HEK293 (cell line): ENCODE results near the gene SLC38A8.

Experiments used
- CTCF ChIA-PET: fragments of 350-600 bp; formaldehyde crosslinking; extraction: SDS; loops from one replicate; lab custom pipeline; 2021; ENCODE audit warnings: antibody characterized with exemption; lab: Yijun Ruan, JAX
- POLR2A ChIA-PET: fragments of 300-600 bp; formaldehyde crosslinking; extraction: SDS; loops from one replicate; lab custom pipeline; 2020; ENCODE audit warnings: antibody characterized with exemption, inconsistent platforms; lab: Yijun Ruan, JAX
- H3K27ac ChIP-seq: fragments of 200-500 bp; sonication (Bioruptor generic); 2 replicates; pipeline ENCODE4 v1.5.1; 2014; ENCODE audit warnings: low read depth, low read length, control low read depth, inconsistent platforms; ENCODE audit errors: extremely low read depth
- H3K36me3 ChIP-seq, 2 experiments: fragments of 200-500 bp in 1 of 2; sonication (Bioruptor generic) in 1 of 2; 1 replicate in 1 of 2; 2 replicates in 1 of 2; pipeline ENCODE4 v1.5.1; 2014 to 2017; ENCODE audit warnings: inconsistent platforms in 2 of 2, low read length in 2 of 2; ENCODE audit not compliant: control insufficient read depth in 2 of 2, insufficient read depth in 1 of 2
- H3K4me1 ChIP-seq: fragments of 200-500 bp; sonication (Bioruptor generic); 2 replicates; pipeline ENCODE4 v1.5.1; 2014; ENCODE audit warnings: mild to moderate bottlenecking, low read length, inconsistent platforms; ENCODE audit not compliant: control insufficient read depth, insufficient read depth
- H3K4me3 ChIP-seq: 2 replicates; pipeline ENCODE4 v1.5.1; 2011; ENCODE audit warnings: low read depth, mild to moderate bottlenecking, control low read depth, low read length, moderate library complexity
- H3K9me3 ChIP-seq: fragments of 200-500 bp; sonication (Bioruptor generic); 2 replicates; pipeline ENCODE4 v1.5.1; 2014; ENCODE audit warnings: low read depth, low read length, inconsistent platforms; ENCODE audit not compliant: control insufficient read depth, insufficient read depth
- AEBP2 ChIP-seq: fragments of 450-650 bp; formaldehyde crosslinking; IDR thresholded peaks from 2 replicates; pipeline ENCODE4 v1.5.1; 2016; ENCODE audit warnings: missing biosample characterization, missing genetic modification characterization, borderline replicate concordance
- GLIS1 ChIP-seq: fragments of 450-650 bp; formaldehyde crosslinking; IDR thresholded peaks from 2 replicates; pipeline ENCODE4 v1.5.1; 2016; ENCODE audit warnings: missing biosample characterization, missing genetic modification characterization
- KLF9 ChIP-seq: fragments of 450-650 bp; formaldehyde crosslinking; IDR thresholded peaks from 2 replicates; pipeline ENCODE4 v1.5.1; 2016; ENCODE audit warnings: missing biosample characterization, missing genetic modification characterization, low read depth
- MYNN ChIP-seq: fragments of 450-650 bp; formaldehyde crosslinking; IDR thresholded peaks from 2 replicates; pipeline ENCODE4 v1.5.1; 2016; ENCODE audit warnings: missing biosample characterization, missing genetic modification characterization, borderline replicate concordance
- PATZ1 ChIP-seq: fragments of 450-650 bp; formaldehyde crosslinking; IDR thresholded peaks from 2 replicates; pipeline ENCODE4 v1.5.1; 2016; ENCODE audit warnings: missing biosample characterization, missing genetic modification characterization
- SP7 ChIP-seq: fragments of 450-650 bp; formaldehyde crosslinking; IDR thresholded peaks from 2 replicates; pipeline ENCODE4 v1.5.1; 2016; ENCODE audit warnings: missing biosample characterization, missing genetic modification characterization
- ZFP3 ChIP-seq: fragments of 450-650 bp; formaldehyde crosslinking; IDR thresholded peaks from 2 replicates; pipeline ENCODE4 v1.5.1; 2016; ENCODE audit warnings: low read depth, missing biosample characterization, missing genetic modification characterization
- ZIC2 ChIP-seq: fragments of 450-650 bp; formaldehyde crosslinking; IDR thresholded peaks from 2 replicates; pipeline ENCODE4 v1.5.1; 2016; ENCODE audit warnings: missing biosample characterization, missing genetic modification characterization
- ZNF114 ChIP-seq: fragments of 450-650 bp; formaldehyde crosslinking; IDR thresholded peaks from 2 replicates; pipeline ENCODE4 v1.5.0; 2017; ENCODE audit warnings: missing biosample characterization, missing genetic modification characterization
- ZNF121 ChIP-seq: fragments of 450-650 bp; formaldehyde crosslinking; IDR thresholded peaks from 2 replicates; pipeline ENCODE4 v1.5.1; 2016; ENCODE audit warnings: missing biosample characterization, missing genetic modification characterization
- ZNF132 ChIP-seq: fragments of 450-650 bp; formaldehyde crosslinking; IDR thresholded peaks from 2 replicates; pipeline ENCODE4 v1.5.1; 2017; ENCODE audit warnings: missing biosample characterization, missing genetic modification characterization, borderline replicate concordance
- ZNF202 ChIP-seq: fragments of 450-650 bp; formaldehyde crosslinking; IDR thresholded peaks from 2 replicates; pipeline ENCODE4 v1.5.1; 2016; ENCODE audit warnings: missing biosample characterization, missing genetic modification characterization, borderline replicate concordance
- ZNF239 ChIP-seq: fragments of 450-650 bp; formaldehyde crosslinking; IDR thresholded peaks from 2 replicates; pipeline ENCODE4 v1.5.1; 2016; ENCODE audit warnings: missing biosample characterization, missing genetic modification characterization
- ZNF266 ChIP-seq: fragments of 450-650 bp; formaldehyde crosslinking; IDR thresholded peaks from 2 replicates; pipeline ENCODE4 v1.5.1; 2016; ENCODE audit warnings: missing biosample characterization, missing genetic modification characterization, low read depth
- ZNF324 ChIP-seq: fragments of 450-650 bp; formaldehyde crosslinking; IDR thresholded peaks from 2 replicates; pipeline ENCODE4 v1.5.1; 2016; ENCODE audit warnings: missing biosample characterization, missing genetic modification characterization
- ZNF501 ChIP-seq: fragments of 450-650 bp; formaldehyde crosslinking; IDR thresholded peaks from 2 replicates; pipeline ENCODE4 v1.5.1; 2016; ENCODE audit warnings: missing biosample characterization, missing genetic modification characterization
- ZNF518A ChIP-seq: fragments of 450-650 bp; formaldehyde crosslinking; conservative IDR thresholded peaks from 2 replicates; pipeline ENCODE4 v1.5.1; 2016; ENCODE audit warnings: low read depth, missing biosample characterization, missing genetic modification characterization
- ZNF555 ChIP-seq: fragments of 450-650 bp; formaldehyde crosslinking; conservative IDR thresholded peaks from 2 replicates; pipeline ENCODE4 v1.5.1; 2017; ENCODE audit warnings: missing biosample characterization, mild to moderate bottlenecking, missing genetic modification characterization, inconsistent platforms
- ZNF830 ChIP-seq: fragments of 450-650 bp; IDR thresholded peaks from 2 replicates; pipeline ENCODE4 v1.5.0; 2018; ENCODE audit warnings: missing biosample characterization, missing genetic modification characterization, low read depth, mild to moderate bottlenecking, moderate library complexity
- ZNF837 ChIP-seq: fragments of 450-650 bp; formaldehyde crosslinking; IDR thresholded peaks from 2 replicates; pipeline ENCODE4 v1.5.1; 2016; ENCODE audit warnings: missing biosample characterization, missing genetic modification characterization

SLC38A8 gene

GRCh38 chr16:84080813-84081212, 38.2 kb upstream of the SLC38A8 start:
- CTCF ChIA-PET = interaction anchor here (0.9 kb wide), 1 partner anchor 15 kb away, joined by 4 read pairs; no protein-coding TSS in a partner anchor
- POLR2A ChIA-PET = no interaction called here
- H3K27ac ChIP-seq = no peak overlapping the region

More at GRCh38 chr16:84080813-84081212, 38.2 kb upstream of the SLC38A8 start:
- TF ChIP-seq ZNF266 (tag by site-specific recombination) (no peak), ZNF202 (tag by site-specific recombination) (no peak), MYNN (tag by site-specific recombination) (no peak), ZNF518A (tag by site-specific recombination) (no peak), ZFP3 (no peak), ZNF121 (tag by site-specific recombination) (no peak), KLF9 (tag by site-specific recombination) (no peak), GLIS1 (tag by site-specific recombination) (no peak), ZIC2 (tag by site-specific recombination) (no peak), ZNF239 (no peak), SP7 (tag by site-specific recombination) (no peak), ZNF324 (tag by site-specific recombination) (no peak), ZNF114 (no peak), AEBP2 (tag by site-specific recombination) (no peak), ZNF501 (tag by site-specific recombination) (no peak), ZNF837 (tag by site-specific recombination) (no peak), PATZ1 (tag by site-specific recombination) (no peak), ZNF830 (tag by site-specific recombination) (no peak), ZNF555 (no peak), ZNF132 (no peak)
- Histone ChIP-seq H3K9me3 (no peaks in the 10 kb centered on the region), H3K4me3 (no peak overlapping the region), H3K4me1 (no peaks in the 10 kb centered on the region), H3K36me3 (peaks cover 17 to 90% of the 10 kb centered on the region in 2 experiments; a peak in 2 of 3 replicates)
